Measurements from ENCODE around the gene COL5A2. TPM values are rescaled to one million over a fixed set of nuclear protein-coding genes. Genes with fewer than 3 reads are reported as not detected.

COL5A2 gene
- polyA plus RNA-seq, 1 donor (not counting 4 experiments of a cell fraction or from before 2014, with no cell fraction given): 7.2 TPM

GRCh38 chr2:189188115-189188805 lies 8.7 kb upstream of the COL5A2 start:
- DNase-seq (ENCODE audit: low read depth, low spot score): no peak
- FAIRE-seq: no peak
- H3K4me3 ChIP-seq (ENCODE audit: control insufficient read depth in 2 of 3, extremely low read depth in 1 of 3, insufficient read depth in 2 of 3, low read depth in 1 of 3, low read length in 3 of 3): no peak overlapping the region
- H3K9me1 ChIP-seq (ENCODE audit: control insufficient read depth, extremely low read depth, insufficient read depth, low read length): no peaks in the 10 kb centered on the region
- no peaks in the 10 kb centered on the region for H3K79me2 ChIP-seq (ENCODE audit: control insufficient read depth, insufficient read depth, low read length)
- no peak overlapping the region for H3K4me2 ChIP-seq (ENCODE audit: control insufficient read depth, extremely low read depth, insufficient read depth, low read depth, low read length)
- H3K36me3 ChIP-seq (ENCODE audit: control insufficient read depth in 2 of 2, extremely low read depth in 1 of 2, insufficient read depth in 2 of 2, low read length in 2 of 2): no peaks in the 10 kb centered on the region
- H2AFZ ChIP-seq (ENCODE audit: control insufficient read depth, low read length): no peak overlapping the region
- TF ChIP-seq EZH2 (IDR thresholded peaks at IDR 0.05; ENCODE audit: low read length): no peak
- no peak for TF ChIP-seq CTCF (optimal IDR thresholded peaks at IDR 0.05 in 1 of 3, IDR thresholded peaks at IDR 0.05 in 1 of 3, conservative IDR thresholded peaks at IDR 0.05 in 1 of 3; ENCODE audit: extremely low read depth in 1 of 3, insufficient read depth in 2 of 3, low read length in 3 of 3)
- dilution Hi-C loops (cut with MboI; ENCODE audit: extremely low pct_ligation_motif_present, low sequenced_read_pairs): no loop called here
- H3K9me3 ChIP-seq (ENCODE audit: control insufficient read depth, low read depth, low read length): no peaks in the 10 kb centered on the region
- no peak overlapping the region for H3K9ac ChIP-seq (ENCODE audit: control insufficient read depth, extremely low read depth, insufficient read depth, low read length)
- no peak overlapping the region for H3K27ac ChIP-seq (ENCODE audit: control insufficient read depth, insufficient read depth, low read length)
- no peaks in the 10 kb centered on the region for H3K4me1 ChIP-seq (ENCODE audit: control insufficient read depth, extremely low read depth, insufficient read depth, low read length)
- H3K27me3 ChIP-seq (ENCODE audit: control insufficient read depth, extremely low read depth, insufficient read depth, low read length): no peaks in the 10 kb centered on the region
- no peaks in the 10 kb centered on the region for H4K20me1 ChIP-seq (ENCODE audit: control insufficient read depth, extremely low read depth, insufficient read depth, low read length)

DNA sequence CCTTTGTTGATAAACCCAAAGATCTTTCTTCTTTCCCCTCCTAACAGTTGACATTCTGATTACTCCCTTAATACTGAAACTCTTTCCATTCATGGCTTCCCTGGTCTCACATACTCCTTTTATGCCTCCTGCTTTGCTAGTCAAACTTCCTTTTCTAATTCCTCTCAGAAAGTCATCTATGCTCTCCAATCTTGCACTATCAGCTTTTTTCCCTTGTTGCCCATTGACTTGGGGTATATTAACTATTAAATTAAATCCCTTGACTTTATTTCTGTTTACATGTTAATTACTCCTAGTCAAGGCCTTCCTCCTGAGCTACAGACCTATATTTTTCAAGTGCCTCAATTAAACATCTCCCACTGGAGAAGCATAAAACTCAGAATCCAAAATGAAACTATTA lies 3.6 kb upstream of the COL5A2 start:
- Histone ChIP-seq H3K9ac (ENCODE audit: control insufficient read depth, extremely low read depth, insufficient read depth, low read length) (no peak overlapping the region), H3K27ac (ENCODE audit: control insufficient read depth, insufficient read depth, low read length) (no peak overlapping the region), H3K4me1 (ENCODE audit: control insufficient read depth, extremely low read depth, insufficient read depth, low read length) (peaks cover 7% of the 10 kb centered on the region), H3K36me3 (ENCODE audit: control insufficient read depth in 2 of 2, extremely low read depth in 1 of 2, insufficient read depth in 2 of 2, low read length in 2 of 2) (no peaks in the 10 kb centered on the region), H2AFZ (ENCODE audit: control insufficient read depth, low read length) (no peak overlapping the region), H3K4me3 (ENCODE audit: control insufficient read depth in 2 of 3, extremely low read depth in 1 of 3, insufficient read depth in 2 of 3, low read depth in 1 of 3, low read length in 3 of 3) (no peak overlapping the region), H3K27me3 (ENCODE audit: control insufficient read depth, extremely low read depth, insufficient read depth, low read length) (no peaks in the 10 kb centered on the region), H4K20me1 (ENCODE audit: control insufficient read depth, extremely low read depth, insufficient read depth, low read length) (no peaks in the 10 kb centered on the region), H3K9me3 (ENCODE audit: control insufficient read depth, low read depth, low read length) (no peaks in the 10 kb centered on the region), H3K9me1 (ENCODE audit: control insufficient read depth, extremely low read depth, insufficient read depth, low read length) (no peaks in the 10 kb centered on the region), H3K79me2 (ENCODE audit: control insufficient read depth, insufficient read depth, low read length) (no peaks in the 10 kb centered on the region), H3K4me2 (ENCODE audit: control insufficient read depth, extremely low read depth, insufficient read depth, low read depth, low read length) (no peak overlapping the region)
- DNase-seq (ENCODE audit: low read depth, low spot score) (no peak), FAIRE-seq (no peak)
- dilution Hi-C loops (cut with MboI; ENCODE audit: extremely low pct_ligation_motif_present, low sequenced_read_pairs): no loop called here
- TF ChIP-seq CTCF (optimal IDR thresholded peaks at IDR 0.05 in 1 of 3, IDR thresholded peaks at IDR 0.05 in 1 of 3, conservative IDR thresholded peaks at IDR 0.05 in 1 of 3; ENCODE audit: extremely low read depth in 1 of 3, insufficient read depth in 2 of 3, low read length in 3 of 3) (no peak), EZH2 (IDR thresholded peaks at IDR 0.05; ENCODE audit: low read length) (no peak)
